ENCODE results near the gene NRSN2.

The NRSN2 gene

DNA sequence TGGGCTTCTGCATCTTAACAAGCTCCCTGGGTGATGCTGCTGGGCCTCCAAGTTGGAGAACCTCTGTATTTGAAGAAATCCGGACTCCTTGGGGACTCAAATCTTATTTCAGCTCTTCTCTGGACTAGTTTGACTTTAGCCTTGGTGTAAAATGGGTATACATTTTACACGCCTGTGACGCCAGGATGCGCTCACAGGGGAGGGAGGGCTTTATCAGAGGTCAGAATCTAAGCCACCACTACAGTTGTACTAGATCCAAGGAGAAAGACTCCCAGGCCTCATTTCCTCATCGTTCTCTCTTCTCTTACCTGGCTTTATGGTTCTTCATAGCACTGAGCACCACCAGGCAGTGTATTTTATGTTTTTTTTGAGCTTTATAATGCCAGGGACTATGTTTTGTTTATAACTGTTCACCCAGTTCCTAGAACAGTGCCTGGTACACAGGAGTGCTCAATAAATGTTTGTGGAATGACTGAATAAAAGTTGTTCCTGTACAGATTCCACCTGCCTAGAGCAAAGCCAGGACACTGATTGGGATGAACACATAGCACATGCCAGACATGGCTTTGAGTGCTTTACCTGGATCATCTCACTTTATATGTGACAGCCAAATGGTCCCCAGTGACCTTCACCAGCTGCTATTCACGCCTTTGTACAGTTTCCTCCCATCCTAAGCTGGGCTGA is 56.1 kb downstream of the NRSN2 start:
- CTCF ChIA-PET: interaction anchor here (1.4 to 2.2 kb wide), 2 partner anchors 29 to 49 kb away, joined by 3 to 8 read pairs; no protein-coding TSS in a partner anchor

GRCh38 chr20:403582-403957 is 56.7 kb downstream of the NRSN2 start:
- no peak for DNase-seq
- Histone ChIP-seq H3K27me3 (replicated peaks in 2 of 5; ENCODE audit: control insufficient read depth in 4 of 5, insufficient read depth in 5 of 5, low read length in 4 of 5) (no peaks in the 10 kb centered on the region), H3K4me3 (ENCODE audit: control insufficient read depth in 1 of 7, extremely low read depth in 1 of 7, insufficient read depth in 4 of 7, low read depth in 2 of 7, low read length in 6 of 7) (no peak overlapping the region), H3K36me3 (ENCODE audit: control insufficient read depth in 4 of 4, insufficient read depth in 4 of 4, low read length in 3 of 4) (peaks cover 0 to under 1% (median 0%) of the 10 kb centered on the region in 4 experiments), H3K4me1 (ENCODE audit: control extremely low read depth in 1 of 4, control insufficient read depth in 4 of 4, insufficient read depth in 4 of 4, low read length in 3 of 4) (peaks cover 0 to 30% (median 15%) of the 10 kb centered on the region in 4 experiments), H3K27ac (ENCODE audit: insufficient read depth in 1 of 2, low read depth in 1 of 2, low read length in 2 of 2, poor library complexity in 1 of 2, severe bottlenecking in 2 of 2) (no peak overlapping the region), H3K9me3 (ENCODE audit: control extremely low read depth in 1 of 5, control insufficient read depth in 4 of 5, insufficient read depth in 2 of 5, low read depth in 1 of 5, low read length in 4 of 5) (no peaks in the 10 kb centered on the region)
- POLR2A ChIA-PET: interaction anchor here (1.0 kb wide), 1 partner anchor 11 kb away, joined by 3 read pairs; no protein-coding TSS in a partner anchor
- WGBS (ENCODE audit: insufficient coverage): 100% methylated on average over 1 of the region's 3 CpGs
- CTCF ChIA-PET: interaction anchor here (1.4 to 2.2 kb wide), 2 partner anchors 28 to 49 kb away, joined by 3 to 8 read pairs; no protein-coding TSS in a partner anchor

More for the DNA sequence above, 56.1 kb downstream of the NRSN2 start:
- H3K27me3 ChIP-seq (replicated peaks in 2 of 5; ENCODE audit: control insufficient read depth in 4 of 5, insufficient read depth in 5 of 5, low read length in 4 of 5): no peaks in the 10 kb centered on the region
- no peak for DNase-seq
- H3K9me3 ChIP-seq (ENCODE audit: control extremely low read depth in 1 of 5, control insufficient read depth in 4 of 5, insufficient read depth in 2 of 5, low read depth in 1 of 5, low read length in 4 of 5): no peaks in the 10 kb centered on the region
- H3K36me3 ChIP-seq (ENCODE audit: control insufficient read depth in 4 of 4, insufficient read depth in 4 of 4, low read length in 3 of 4): peaks cover 0 to 3% (median 0%) of the 10 kb centered on the region in 4 experiments
- peaks cover 0 to 30% (median 15%) of the 10 kb centered on the region in 4 experiments for H3K4me1 ChIP-seq (ENCODE audit: control extremely low read depth in 1 of 4, control insufficient read depth in 4 of 4, insufficient read depth in 4 of 4, low read length in 3 of 4)
- no peak overlapping the region for H3K27ac ChIP-seq (ENCODE audit: insufficient read depth in 1 of 2, low read depth in 1 of 2, low read length in 2 of 2, poor library complexity in 1 of 2, severe bottlenecking in 2 of 2)
- no peak overlapping the region for H3K4me3 ChIP-seq (ENCODE audit: control insufficient read depth in 1 of 7, extremely low read depth in 1 of 7, insufficient read depth in 4 of 7, low read depth in 2 of 7, low read length in 6 of 7)
- POLR2A ChIA-PET: interaction anchor here (1.0 kb wide), 1 partner anchor 11 kb away, joined by 3 read pairs; no protein-coding TSS in a partner anchor
- WGBS (ENCODE audit: insufficient coverage): 89% methylated on average over 3 of the region's 6 CpGs

- Histone ChIP-seq H3K27ac (ENCODE audit: insufficient read depth in 1 of 2, low read depth in 1 of 2, low read length in 2 of 2, poor library complexity in 1 of 2, severe bottlenecking in 2 of 2) (no peak overlapping the region), H3K9me3 (ENCODE audit: control extremely low read depth in 1 of 5, control insufficient read depth in 4 of 5, insufficient read depth in 2 of 5, low read depth in 1 of 5, low read length in 4 of 5) (no peaks in the 10 kb centered on the region), H3K4me1 (ENCODE audit: control extremely low read depth in 1 of 4, control insufficient read depth in 4 of 4, insufficient read depth in 4 of 4, low read length in 3 of 4) (peaks cover 0 to 34% (median 19%) of the 10 kb centered on the region in 4 experiments), H3K36me3 (ENCODE audit: control insufficient read depth in 4 of 4, insufficient read depth in 4 of 4, low read length in 3 of 4) (no peaks in the 10 kb centered on the region), H3K4me3 (ENCODE audit: control insufficient read depth in 1 of 7, extremely low read depth in 1 of 7, insufficient read depth in 4 of 7, low read depth in 2 of 7, low read length in 6 of 7) (no peak overlapping the region), H3K27me3 (replicated peaks in 2 of 5; ENCODE audit: control insufficient read depth in 4 of 5, insufficient read depth in 5 of 5, low read length in 4 of 5) (no peaks in the 10 kb centered on the region)
- CTCF ChIA-PET: interaction anchor here (1.4 to 2.2 kb wide), 2 partner anchors 28 to 50 kb away, joined by 3 to 8 read pairs; no protein-coding TSS in a partner anchor
- POLR2A ChIA-PET: interaction anchor here (1.0 kb wide), 1 partner anchor 12 kb away, joined by 3 read pairs; no protein-coding TSS in a partner anchor
- DNase-seq: no peak
- WGBS (ENCODE audit: insufficient coverage): 93% methylated on average over 4 of the region's 4 CpGs
These were observed 57.2 kb downstream of the NRSN2 start for GRCh38 chr20:404088-404487.

All from common myeloid progenitor, CD34-positive (primary cell).